Stimulated activated CD4-positive, alpha-beta T cell treated with anti-CD3 and anti-CD28 coated beads, Interleukin-4, amount 100 ng/mL, for 1 hour (primary cell): ENCODE measurements around the gene KIF1C.

ENCODE experiments used
- DNase-seq: peaks from one replicate; pipeline ENCODE4 v3.0.0-alpha.2; 2020

The KIF1C gene

GRCh38 chr17:4997302-4998026 lies at the start of gene KIF1C, which contains the start of gene INCA1:
KIF1C (plus strand) TSS chr17:4997950; CDS start chr17:5000247, 2,297 bp downstream.
INCA1 (minus strand) TSS chr17:4997522; CDS start chr17:4994437, 3,085 bp downstream.
- peak; percentile 90 for DNase-seq

- peak; percentile 91 for DNase-seq
Observed at GRCh38 chr17:4948166-4948930, 49.4 kb upstream of the KIF1C start, which contains the start of gene PFN1. PFN1 (minus strand) TSS chr17:4948530; CDS start chr17:4948394, 136 bp downstream.

- peak; percentile 75 for DNase-seq
Observed at GRCh38 chr17:4948931-4949320, 48.8 kb upstream of the KIF1C start.

GRCh38 chr17:4949321-4950074 lies 48.3 kb upstream of the KIF1C start:
- DNase-seq: peak; percentile 73

GRCh38 chr17:4950075-4950745 lies 47.5 kb upstream of the KIF1C start:
- DNase-seq: peak; percentile 43

- DNase-seq: no peak
Observed at GRCh38 chr17:4950746-4951204, 47.0 kb upstream of the KIF1C start, which contains the start of gene ENO3. ENO3 (plus strand) TSS chr17:4951119; CDS start chr17:4951830, 711 bp downstream.

GRCh38 chr17:4951486-4951885 lies 46.3 kb upstream of the KIF1C start:
- no peak for DNase-seq

- no peak for DNase-seq
Observed at GRCh38 chr17:4953451-4953961, 44.2 kb upstream of the KIF1C start.

GRCh38 chr17:4955091-4955490 lies 42.7 kb upstream of the KIF1C start:
- no peak for DNase-seq

- peak; percentile 55 for DNase-seq
Observed at GRCh38 chr17:4956493-4957061, 41.2 kb upstream of the KIF1C start.

GRCh38 chr17:4958102-4958501 lies 39.6 kb upstream of the KIF1C start:
- no peak for DNase-seq

- no peak for DNase-seq
Observed at GRCh38 chr17:4959261-4959965, 38.3 kb upstream of the KIF1C start.

- DNase-seq: no peak
Observed at GRCh38 chr17:4960279-4960922, 37.3 kb upstream of the KIF1C start.

GRCh38 chr17:4965311-4965986 lies 32.3 kb upstream of the KIF1C start:
- no peak for DNase-seq

- DNase-seq: peak; percentile 86
Observed at GRCh38 chr17:4966844-4967538, 30.8 kb upstream of the KIF1C start.

- DNase-seq: peak; percentile 89
Observed at GRCh38 chr17:4967539-4968485, 29.9 kb upstream of the KIF1C start, which contains the start of gene SPAG7. SPAG7 (minus strand) TSS chr17:4967817; CDS start chr17:4967804, 13 bp downstream.

GRCh38 chr17:4968486-4969046 lies 29.2 kb upstream of the KIF1C start:
- peak; percentile 48 for DNase-seq
